HG02870 (cell line): ENCODE data around the gene ZNF563.
"Not testable (repeated sequence)": the region's sequence is repeated elsewhere in the genome, so short reads cannot be mapped to it uniquely, and the experiment has no call there.

Experiments
- ATAC-seq: cut with Tn5 transposase; IDR thresholded peaks from one replicate; pipeline ENCODE4 v1.9.1; 2021; ENCODE audit warnings: mild to moderate bottlenecking, moderate library complexity; ENCODE audit not compliant: unreplicated experiment

Gene ZNF563

DNA sequence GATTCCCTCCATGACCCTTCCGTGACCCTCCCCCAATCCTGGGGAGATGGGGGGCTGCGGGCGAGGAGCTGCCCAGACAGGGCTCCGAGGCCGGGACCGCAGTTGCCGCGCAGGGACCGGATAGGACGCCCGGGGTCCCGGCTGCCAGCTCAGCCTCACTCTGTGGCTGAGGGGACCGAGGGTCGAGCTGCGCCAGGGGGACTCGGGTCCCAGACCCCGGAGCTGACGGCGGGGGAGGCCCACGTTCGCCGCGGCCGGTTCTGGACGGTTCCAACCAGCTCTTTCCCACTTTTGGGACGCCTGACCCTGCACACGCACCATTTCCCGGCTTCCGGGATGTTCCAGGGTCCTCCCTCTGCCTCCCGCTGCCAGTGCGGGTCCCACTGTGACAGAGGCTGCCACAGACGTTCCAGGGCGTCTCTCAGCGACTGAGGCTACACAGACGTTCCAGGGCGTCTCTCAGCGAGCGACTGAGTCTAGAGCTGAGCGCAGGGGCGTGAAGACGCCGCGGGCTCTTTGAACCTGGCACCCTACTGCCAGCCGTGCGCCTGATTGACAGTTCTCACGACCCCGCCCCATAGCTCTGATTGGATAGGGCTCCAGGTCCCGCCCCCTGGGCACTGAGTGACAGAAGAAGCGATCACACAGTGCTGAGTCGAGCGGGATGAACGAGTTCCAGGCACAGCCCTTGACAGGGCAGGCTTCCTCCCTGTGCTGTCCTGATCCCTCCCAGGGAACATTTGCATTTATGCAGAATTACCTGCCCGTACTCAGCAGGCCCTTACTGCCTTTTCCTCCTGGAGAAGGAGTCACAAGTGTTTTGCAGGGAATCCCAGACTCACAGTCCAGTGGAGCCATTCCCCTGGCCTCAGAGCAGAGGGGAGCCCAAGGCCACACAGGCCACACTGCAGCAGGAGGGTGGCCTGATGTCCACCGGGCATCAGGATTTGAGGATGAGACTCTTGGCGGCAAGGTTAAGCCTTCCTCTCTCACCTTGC lies at the start of gene ZNF563:
Gene ZNF563, minus strand, starts transcription at position 472 of the 998 bp plus-strand sequence. Its CDS starts 151 bp downstream, at position 321.
- peak; percentile 90 for ATAC-seq

DNA sequence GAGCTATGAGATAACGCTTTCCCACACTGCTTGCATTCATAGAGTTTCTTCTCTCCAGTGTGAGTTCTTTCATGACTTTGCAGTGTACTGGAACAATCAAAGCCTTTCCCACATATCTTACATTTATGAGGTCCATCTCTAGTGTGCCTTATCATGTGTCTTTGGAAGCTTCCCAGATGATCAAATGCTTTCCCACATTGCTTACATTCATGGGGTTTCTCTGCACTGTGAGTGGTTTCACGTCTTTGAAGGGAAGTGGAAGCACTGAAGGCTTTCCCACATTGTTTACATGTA lies 47.0 kb upstream of the ZNF563 start:
- ATAC-seq = no peak

DNA sequence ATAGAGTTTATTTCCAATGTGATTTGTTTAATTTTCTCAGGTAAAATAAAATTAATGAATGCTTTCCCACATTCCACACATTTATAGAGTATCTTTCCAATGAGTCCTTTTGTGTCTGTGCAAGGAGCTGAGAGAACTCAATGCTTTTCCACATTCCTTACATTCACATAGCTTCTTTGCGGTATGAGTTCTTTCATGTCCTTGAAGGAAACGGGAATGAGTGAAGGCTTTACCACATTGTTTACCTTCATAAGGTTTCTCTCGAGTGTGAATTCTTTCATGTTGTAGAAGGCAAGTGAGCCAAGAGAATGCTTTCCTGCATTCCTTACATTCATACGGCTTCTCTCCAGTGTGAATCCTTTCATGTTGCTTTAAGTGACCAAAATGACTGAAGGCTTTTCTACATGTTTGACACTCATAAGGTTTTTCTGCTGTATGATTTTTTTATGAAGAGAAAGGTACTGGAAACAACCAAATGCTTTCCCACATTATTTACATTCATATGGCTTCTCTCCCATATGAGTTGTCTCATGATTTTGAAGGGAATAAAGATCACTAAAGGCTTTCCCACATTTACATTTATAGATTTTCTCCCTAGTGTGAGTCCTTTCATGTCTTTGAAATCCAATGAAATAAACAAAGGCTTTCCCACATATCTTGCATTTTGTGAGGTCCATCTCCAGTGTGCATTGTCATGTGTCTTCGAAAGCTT lies 46.5 kb upstream of the ZNF563 start:
- ATAC-seq = no peak

DNA sequence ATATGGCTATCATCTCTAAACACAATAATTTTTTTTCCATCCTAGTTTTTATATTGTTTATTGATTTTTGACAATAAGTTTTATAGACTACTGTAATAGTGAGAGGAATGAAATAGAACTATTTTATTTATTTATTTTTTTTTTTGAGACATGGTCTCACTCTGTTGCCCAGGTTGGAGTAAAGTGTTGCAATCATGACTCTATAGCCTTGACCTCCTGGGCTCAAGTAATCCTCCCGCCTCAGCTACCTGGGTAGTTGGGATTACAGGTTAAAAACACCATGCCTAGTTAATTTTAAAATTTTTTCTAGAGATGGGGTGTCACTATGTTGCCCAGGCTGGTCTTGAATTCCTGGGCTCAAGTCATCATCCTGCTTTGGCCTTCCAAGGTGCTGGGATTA lies 40.6 kb upstream of the ZNF563 start:
- no peak for ATAC-seq

DNA sequence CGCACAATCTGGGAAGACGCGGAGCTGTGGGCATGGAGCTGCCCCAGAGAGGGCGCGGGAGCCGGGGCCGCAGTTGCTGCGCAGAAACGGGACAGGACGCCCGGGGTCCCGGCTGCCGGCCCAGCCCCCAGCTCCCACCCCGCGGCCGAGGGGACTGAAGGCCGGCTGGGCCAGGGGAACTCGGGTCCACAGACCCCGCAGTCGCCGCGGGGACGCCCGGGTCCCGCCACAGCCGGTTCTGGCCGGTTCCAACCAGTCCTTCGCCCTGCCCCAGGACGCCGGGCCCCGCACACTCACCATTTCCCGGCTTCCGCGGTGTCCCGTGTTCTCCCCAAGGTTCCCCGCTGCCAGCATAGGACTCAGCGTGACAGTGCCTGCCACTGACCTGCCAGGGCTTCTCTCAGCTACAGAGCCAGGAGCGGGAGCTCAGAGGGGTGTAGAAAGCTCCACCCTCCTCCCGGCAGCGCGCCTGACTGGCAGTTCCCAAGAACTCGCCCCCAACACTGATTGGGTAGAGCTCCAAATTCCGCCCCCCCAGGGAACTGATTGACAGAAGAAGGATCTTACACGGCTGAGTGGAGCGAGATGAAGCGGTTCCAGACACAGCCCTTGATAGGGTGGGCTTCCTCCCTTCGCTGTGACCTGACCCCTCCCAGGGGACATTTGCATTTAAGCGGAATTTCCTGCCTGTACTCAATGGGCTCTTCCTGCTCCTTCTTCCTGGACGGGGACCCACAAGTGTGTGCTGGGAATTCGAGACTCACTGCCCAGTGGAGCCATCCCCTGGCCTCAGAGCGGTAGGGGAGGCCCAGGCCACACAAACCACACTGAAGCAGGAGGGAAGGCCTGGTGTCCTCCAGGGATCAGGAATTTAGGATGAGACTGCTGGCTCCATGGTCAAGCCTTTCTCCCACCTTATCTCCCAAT lies 32.1 kb upstream of the ZNF563 start, which contains the start of gene ZNF442:
Gene ZNF442, minus strand, starts transcription at position 448 of the 927 bp plus-strand sequence. CDS start 2,052 bp downstream, outside the sequence.
- peak; percentile 90 for ATAC-seq

DNA sequence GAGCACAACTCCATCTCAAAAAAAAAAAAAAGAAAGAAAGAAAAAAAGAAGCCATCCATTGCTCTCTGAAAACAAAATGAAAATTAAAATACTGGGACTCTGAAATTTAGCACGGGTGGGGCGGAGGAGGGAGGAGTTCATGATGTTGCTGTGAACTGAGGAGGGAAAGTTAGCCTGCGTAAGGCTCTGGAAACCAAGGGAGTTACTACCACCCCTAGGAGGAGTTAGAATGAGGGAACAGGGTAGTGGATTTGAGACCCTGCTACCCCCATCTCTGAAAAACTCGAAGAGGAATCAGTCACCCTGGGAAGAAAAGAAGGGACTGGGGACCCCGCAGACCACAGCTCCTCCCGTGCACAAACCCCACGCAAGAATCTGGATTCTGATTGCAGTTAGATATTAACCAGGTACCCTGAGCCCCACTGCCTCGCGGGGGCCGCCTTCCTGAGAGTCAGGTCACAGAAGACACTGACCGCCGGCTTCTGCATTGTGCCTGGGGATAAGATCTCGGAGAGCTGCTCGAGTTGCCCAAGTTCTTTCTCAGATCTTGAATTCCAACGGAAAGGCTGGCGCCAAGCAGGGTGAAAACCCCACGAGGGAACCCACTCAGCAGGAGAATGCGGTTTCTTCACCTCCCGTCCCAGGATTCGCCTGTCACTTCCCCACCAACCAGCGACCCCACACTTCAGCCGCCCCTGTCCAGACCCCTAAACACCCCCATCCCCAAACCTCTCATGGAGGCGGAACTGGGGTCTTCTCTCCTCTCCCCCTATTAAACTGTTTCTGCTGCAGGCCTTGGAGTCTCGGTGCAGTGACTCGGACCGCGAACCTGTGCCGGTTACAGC lies 31.2 kb upstream of the ZNF563 start:
- ATAC-seq = no peak

DNA sequence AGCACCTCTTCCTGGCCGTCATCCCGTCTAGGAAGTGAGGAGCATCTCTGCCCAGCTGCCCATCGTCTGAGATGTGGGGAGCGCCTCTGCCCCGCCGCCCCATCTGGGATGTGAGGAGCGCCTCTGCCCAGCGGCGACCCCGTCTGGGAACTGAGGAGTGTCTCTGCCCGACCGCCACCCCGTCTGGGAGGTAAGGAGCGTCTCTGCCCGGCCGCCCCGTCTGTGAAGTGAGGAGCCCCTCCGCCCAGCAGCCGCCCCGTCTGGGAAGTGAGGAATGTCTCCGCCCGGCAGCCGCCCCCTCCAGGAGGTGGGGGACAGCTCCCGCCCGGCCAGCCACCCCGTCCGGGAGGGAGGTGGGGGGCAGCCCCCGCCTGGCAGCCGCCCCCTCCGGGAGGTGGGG lies 28.8 kb upstream of the ZNF563 start:
- not testable (repeated sequence) for ATAC-seq

DNA sequence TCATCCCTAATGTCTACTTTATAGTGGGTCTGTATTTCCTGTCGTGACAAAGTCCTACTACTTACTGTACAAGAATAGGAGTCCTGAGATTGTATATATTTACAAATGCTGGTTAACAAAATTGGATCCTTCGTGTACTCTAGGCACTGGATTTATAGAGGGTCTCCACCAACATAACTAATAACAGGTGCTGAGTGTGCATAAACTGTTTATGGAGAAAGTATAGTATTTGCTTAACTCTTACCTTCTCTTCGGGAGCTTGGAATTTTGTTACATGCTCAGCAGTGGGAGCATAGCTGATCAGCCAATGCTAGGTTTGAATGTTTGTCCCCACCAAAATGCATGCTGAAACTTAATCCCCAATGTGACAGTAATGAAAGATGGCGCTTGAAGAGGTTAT lies 19.9 kb upstream of the ZNF563 start:
- no peak for ATAC-seq

DNA sequence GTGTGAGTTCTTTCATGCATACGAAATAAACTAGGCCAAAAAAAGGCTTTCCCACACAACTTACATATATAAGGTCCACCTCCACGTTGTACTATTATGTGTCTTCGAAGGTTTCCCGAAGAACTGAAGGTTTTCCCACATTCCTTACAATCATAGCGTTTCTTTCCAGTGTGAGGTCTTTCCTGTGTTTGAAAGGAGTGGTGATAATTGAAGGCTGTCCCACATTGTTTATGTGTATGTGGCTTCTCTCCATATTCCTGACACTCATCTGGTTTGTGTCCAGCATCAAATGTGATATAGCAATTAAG lies 17.4 kb upstream of the ZNF563 start:
- no peak for ATAC-seq

DNA sequence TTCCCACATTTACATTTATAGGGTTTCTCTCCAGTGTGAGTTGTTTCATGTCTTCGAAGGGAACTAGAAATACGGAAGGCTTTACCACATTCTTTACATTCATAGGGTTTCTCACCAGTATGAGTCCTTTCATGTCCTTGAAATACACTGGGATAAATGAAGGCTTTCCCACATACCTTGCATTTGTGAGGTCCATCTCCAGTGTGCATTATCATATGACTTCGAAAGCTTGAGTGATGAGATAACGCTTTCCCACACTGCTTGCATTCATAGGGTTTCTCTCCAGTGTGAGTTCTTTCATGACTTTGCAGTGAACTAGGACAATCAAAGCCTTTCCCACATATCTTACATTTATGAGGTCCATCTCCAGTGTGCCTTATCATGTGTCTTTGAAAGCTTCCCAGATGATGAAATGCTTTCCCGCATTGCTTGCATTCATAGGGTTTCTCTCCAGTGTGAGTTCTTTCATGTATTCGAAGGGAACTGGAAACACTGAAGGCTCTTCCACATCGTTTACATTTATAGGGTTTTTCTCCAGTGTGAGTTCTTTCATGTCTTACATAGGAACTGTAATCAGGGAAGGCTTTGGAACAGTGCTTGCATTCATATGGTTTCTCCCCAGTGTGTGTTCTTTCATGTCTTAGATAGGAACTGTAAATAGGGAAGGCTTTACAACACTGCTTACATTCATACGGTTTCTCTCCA lies 16.9 kb upstream of the ZNF563 start:
- ATAC-seq = no peak

DNA sequence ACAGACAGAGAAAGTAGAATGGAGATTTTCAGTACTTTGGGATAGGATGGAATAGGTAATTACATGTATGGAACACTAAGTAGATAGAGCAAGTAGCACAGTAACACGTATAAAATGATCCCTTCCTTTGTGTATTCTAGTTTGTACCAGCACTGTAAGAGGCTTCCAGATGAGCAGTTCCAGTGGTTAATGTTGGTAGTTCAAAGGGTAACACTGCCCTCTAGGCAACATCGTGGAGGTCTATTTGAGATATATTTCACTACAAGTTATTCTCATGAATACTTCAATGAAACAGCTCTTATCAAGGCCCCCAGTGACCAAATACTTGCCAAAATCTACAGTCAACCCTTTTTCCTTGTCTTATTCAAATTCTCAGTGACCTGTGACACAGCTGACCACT lies 13.5 kb upstream of the ZNF563 start:
- no peak for ATAC-seq

DNA sequence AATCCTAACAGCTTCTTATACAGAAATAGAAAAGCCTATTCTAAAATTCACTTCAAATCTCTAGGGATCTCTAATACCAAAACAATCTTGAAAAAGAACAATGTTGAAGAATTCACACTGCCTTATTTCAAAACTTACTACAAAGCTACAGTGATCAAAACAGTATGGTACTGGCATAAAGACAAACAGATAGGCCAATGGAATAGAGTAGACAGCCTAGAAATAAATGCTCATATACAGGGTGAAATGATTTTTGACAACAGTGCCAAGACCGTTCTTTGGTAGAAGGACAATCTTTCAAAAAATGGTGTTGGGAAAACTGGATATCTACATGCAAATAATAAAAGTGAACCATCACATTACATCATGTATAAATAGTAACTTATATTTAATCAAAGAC lies 11.8 kb upstream of the ZNF563 start:
- ATAC-seq = no peak

DNA sequence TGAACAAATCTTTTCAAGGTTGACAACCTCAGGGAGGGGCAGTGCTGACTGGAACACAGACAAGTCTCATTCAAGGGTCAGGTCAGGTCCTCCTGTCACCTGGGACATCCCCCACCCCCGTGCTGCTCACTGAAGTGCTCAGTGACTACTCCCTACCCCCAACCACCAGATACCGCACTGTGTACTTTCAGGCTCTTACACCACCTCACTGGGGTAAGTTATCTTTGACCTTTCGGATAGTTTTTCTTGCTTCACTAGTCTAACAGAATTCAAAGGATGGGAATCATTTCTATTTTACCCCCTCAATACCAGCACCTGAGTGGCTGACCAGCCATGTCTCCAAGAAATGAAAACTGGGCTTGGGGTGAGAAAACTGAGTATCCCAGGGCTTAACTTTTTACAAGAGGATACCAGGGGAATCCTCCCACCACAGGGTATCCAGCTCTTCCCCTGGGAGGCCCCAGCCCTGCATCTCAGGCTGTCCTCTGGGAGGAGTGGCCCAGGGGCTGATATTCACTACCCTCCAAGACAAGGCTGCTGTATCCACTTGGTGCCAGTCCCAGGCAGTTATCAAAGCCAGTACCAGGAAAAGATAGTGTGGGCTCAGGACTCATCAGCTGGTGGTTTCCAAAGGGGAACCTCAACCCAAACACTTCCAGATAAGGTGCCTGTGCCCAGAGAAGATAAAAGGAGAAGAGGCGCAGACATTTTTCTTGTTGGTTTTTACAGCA lies 2.1 kb downstream of the ZNF563 start:
- ATAC-seq = peak; percentile 34

DNA sequence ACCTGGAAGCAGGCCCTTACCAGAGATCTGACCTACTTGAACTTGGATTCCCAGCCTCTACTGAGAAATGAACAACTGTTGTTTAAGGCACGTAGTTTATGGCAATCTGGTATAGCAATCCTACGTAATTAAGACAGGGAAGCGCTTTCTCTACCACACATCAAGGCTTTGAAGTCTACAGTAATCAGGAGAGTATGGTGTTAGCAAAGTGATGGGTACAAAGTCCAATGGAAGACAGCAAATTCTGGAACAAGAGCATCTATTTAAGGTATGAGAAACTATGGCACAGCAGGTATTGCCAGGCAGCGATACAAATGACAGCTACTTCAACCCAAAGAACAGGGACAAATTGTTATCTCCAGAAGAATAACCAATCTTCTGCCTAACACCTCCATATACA lies 3.1 kb downstream of the ZNF563 start:
- no peak for ATAC-seq

DNA sequence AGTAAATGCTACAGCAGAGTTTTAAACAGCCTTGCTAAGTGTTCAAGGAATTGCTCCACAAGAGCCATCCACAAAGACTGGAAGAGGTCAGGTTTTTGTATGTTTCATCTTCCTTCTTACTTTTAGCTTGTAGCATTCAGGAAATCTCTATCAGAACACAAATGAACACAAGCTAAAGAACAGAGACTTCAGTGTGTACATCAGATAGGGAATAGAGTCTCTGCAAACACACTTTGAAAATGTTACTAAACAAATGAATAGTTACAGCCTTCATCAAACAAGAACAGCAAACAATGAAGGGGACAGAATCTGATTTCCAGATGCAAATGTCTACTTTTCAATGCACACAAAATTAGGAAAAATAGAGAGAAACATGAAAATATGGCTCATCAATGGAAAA lies 7.7 kb downstream of the ZNF563 start:
- ATAC-seq = no peak

DNA sequence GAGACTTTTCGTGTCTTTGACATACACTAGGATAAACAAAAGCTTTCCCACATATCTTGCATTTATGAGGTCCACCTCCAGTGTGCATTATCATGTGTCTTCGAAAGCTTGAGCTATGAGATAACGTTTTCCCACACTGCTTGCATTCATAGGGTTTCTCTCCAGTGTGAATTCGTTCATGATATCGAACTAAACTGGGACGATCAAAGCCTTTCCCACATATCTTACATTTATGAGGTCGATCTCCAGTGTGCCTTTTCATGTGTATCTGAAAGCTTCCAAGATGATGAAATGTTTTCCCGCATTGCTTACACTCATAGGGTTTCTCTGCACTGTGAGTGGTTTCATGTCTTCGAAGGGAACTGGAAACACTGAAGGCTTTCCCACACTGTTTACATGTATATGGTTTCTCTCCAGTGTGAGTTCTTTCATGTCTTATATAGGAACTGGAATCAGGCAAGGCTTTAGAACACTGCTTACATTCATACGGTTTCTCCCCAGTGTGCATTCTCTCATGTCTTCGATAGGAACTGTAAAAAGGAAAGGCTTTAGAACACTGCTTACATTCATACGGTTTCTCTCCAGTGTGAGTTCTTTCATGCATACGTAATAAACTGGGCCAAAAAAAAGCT lies 14.5 kb downstream of the ZNF563 start:
- ATAC-seq = no peak

DNA sequence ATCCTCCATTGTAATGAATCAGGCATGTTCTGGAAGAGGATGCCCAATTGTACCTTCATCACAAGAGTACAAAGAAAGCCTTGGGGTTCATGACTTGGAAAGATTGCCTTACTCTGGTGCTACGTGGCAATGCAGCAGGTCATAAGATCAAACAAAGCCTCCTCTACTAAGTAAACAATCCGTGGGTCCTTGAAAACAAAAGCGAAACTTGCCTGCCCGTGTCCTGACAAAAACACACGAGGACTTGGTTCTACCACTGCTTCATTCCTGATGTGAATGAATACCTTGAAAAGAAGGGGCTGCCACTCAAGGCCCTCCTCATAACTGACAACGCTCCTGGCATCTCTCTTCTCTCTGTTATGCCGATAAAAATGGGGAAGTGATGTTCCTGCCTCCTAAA lies 18.9 kb downstream of the ZNF563 start:
- ATAC-seq = no peak

DNA sequence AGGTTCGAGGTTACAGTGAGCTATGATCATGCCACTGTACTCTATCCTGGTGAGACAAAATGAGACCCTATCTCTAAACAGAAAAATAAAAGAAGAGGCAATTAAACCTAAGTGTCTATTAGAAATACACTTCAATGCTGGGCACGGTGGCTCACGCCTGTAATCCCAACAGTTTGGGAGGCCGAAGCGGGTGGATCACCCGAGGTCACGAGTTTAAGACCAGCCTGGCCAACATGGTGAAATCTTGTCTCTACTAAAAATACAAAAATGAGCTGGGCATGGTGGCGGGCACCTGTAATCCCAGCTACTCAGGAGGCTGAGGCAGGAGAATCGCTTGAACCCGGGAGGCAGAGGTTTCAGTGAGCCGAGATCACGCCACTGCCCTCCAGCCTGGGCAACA lies 24.5 kb downstream of the ZNF563 start:
- not testable (repeated sequence) for ATAC-seq
